Right atrium auricular region (tissue), 2 donors: Measurements from ENCODE around the gene DNAJB14. TPM values are rescaled to one million over a fixed set of nuclear protein-coding genes. Genes with fewer than 3 reads are reported as not detected.

Experiments used
- DNase-seq: peaks from one replicate; pipeline ENCODE4 v3.0.0-alpha.2; 2019; ENCODE audit warnings: low spot score
- H3K27ac ChIP-seq, 2 donors: fragments of 200-600 bp; sonication (generic); 1 replicate in 1 of 2; 2 replicates in 1 of 2; pipeline ENCODE4 v1.5.1; 2016 to 2019
- H3K27me3 ChIP-seq, 2 donors: fragments of 200-600 bp; sonication (generic); one replicate each; pipeline versions ENCODE4 v1.5.1 to v1.6.0; 2017 to 2019
- H3K36me3 ChIP-seq: fragments of 200-600 bp; sonication (generic); one replicate; pipeline ENCODE4 v1.5.1; 2016
- H3K4me1 ChIP-seq, 2 donors: fragments of 200-600 bp; sonication (generic); one replicate each; pipeline versions ENCODE4 v1.5.1 to v1.6.0; 2017 to 2019
- H3K4me3 ChIP-seq, 2 donors: fragments of 200-600 bp; sonication (generic); 1 replicate in 1 of 2; 2 replicates in 1 of 2; pipeline ENCODE4 v1.5.1; 2017 to 2019; ENCODE audit warnings: mild to moderate bottlenecking in 1 of 2, moderate library complexity in 1 of 2
- H3K9me3 ChIP-seq, 2 donors: fragments of 200-600 bp; sonication (generic); one replicate each; pipeline ENCODE4 v1.5.1; 2019
- total RNA-seq, 2 donors: library from RNA; depleted of rRNA; stranded (reverse); fragments of >200 nt; gene quantifications; one replicate each; pipeline ENCODE4 v1.1.0, GENCODE V29; 2016
- TF ChIP-seq, protein P1 (sequence below), 2 donors: fragments of 200-600 bp; sonication (generic); IDR thresholded peaks; one replicate each; pipeline ENCODE4 v1.5.1; 2019; ENCODE audit warnings: antibody characterized with exemption in 2 of 2

The DNAJB14 gene
- total RNA-seq, 2 donors from 2014 or later: 13.9 to 15.1 TPM

DNA sequence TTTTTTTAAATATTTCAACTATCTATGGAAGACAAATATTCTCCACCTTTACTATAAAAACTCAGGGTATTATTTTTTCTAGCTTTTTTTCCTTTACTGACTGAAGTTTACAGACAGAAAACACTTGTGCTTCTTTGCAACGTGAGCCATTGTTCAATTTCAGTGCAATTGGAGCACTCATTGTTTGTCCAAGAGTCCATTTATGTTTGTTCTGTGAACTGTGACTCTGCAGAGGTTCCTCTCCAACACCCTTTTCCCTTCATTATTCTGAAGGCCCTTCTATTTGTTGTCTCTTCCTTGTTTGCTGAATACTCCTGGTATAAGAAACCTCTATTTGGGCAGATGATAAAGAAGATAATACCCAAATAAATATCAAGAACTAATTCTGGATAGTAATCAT, 92.4 kb downstream of the DNAJB14 start:
- Histone ChIP-seq H3K4me1 (no peaks in the 10 kb centered on the region), H3K36me3 (no peaks in the 10 kb centered on the region), H3K9me3 (no peaks in the 10 kb centered on the region), H3K27me3 (no peaks in the 10 kb centered on the region), H3K27ac (no peak overlapping the region), H3K4me3 (no peak overlapping the region)
- TF ChIP-seq, protein P1, sequence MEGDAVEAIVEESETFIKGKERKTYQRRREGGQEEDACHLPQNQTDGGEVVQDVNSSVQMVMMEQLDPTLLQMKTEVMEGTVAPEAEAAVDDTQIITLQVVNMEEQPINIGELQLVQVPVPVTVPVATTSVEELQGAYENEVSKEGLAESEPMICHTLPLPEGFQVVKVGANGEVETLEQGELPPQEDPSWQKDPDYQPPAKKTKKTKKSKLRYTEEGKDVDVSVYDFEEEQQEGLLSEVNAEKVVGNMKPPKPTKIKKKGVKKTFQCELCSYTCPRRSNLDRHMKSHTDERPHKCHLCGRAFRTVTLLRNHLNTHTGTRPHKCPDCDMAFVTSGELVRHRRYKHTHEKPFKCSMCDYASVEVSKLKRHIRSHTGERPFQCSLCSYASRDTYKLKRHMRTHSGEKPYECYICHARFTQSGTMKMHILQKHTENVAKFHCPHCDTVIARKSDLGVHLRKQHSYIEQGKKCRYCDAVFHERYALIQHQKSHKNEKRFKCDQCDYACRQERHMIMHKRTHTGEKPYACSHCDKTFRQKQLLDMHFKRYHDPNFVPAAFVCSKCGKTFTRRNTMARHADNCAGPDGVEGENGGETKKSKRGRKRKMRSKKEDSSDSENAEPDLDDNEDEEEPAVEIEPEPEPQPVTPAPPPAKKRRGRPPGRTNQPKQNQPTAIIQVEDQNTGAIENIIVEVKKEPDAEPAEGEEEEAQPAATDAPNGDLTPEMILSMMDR (IDR thresholded peaks at IDR 0.05): no peak
- DNase-seq: no peak

DNA sequence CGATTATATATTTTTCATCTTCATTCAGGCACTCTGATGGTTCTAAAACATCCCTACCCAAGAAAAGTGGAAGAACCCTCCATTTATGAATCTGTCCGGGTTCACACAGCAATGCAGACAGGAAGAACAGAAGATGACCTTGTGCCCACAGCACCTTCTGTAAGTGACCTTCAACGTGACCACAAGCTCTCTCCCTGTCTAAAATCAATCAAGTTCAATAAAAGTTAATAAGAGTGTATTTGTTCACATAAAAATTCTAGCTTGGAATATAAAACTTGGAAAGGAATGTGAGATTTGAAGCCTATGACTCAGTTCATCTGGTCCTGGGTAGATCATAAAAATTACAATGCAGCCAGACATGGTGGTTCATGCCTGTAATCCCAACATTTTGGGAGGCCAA, 93.2 kb downstream of the DNAJB14 start:
- TF ChIP-seq, protein P1 (IDR thresholded peaks at IDR 0.05): no peak
- Histone ChIP-seq H3K27me3 (no peaks in the 10 kb centered on the region), H3K27ac (no peak overlapping the region), H3K4me3 (no peak overlapping the region), H3K36me3 (no peaks in the 10 kb centered on the region), H3K4me1 (no peaks in the 10 kb centered on the region), H3K9me3 (no peaks in the 10 kb centered on the region)
- DNase-seq: no peak

DNA sequence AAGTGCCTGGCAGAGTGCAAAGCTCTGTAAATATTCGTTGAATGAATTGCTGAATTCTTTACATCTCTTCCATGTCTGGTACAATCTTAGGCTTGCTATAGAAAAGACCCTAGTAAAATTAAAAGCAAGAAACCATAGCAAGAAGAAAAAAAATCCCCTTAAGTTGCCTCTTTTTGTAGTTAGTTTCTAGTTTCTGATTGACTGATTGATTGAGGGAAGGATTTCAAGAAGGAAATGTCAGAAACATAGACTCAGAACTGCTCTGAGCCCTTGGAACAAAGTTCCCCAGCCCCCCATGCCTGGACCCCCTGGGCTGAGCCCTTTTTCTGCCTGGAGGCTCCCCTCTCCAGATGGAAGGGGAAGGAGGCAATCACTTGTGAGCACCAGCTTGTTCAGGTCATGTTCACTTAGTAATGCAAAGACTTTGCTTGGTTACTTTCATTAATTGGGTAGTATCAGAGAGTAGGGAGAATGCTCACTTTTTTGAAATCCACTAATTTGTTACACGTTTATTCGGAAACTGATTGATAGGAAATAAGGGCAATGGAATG, 94.1 kb downstream of the DNAJB14 start:
- H3K4me1 ChIP-seq: no peaks in the 10 kb centered on the region
- no peak overlapping the region for H3K4me3 ChIP-seq
- TF ChIP-seq, protein P1 (IDR thresholded peaks at IDR 0.05): no peak
- no peaks in the 10 kb centered on the region for H3K36me3 ChIP-seq
- H3K27me3 ChIP-seq: no peaks in the 10 kb centered on the region
- H3K9me3 ChIP-seq: no peaks in the 10 kb centered on the region
- no peak for DNase-seq
- H3K27ac ChIP-seq: no peak overlapping the region

DNA sequence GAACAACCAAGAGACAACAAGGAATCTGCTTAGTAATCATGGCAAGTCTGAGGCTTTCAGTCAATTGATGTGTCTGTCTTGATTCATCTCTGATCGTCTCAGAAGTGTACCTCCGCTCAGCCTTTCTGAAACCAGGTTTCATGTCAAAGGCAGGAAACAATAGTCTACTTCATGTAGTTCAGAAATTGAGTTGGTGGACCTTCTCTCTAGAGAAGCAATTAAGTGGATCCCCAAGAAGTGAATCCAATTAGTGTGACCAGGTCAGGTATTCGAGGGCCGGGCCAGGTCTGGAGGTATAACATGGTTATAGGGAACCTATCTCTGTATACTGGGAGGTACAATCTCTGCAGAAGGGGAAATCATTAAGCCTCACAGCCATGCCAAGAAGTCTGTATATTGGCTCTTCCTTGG, 97.8 kb downstream of the DNAJB14 start:
- Histone ChIP-seq H3K27me3 (no peaks in the 10 kb centered on the region), H3K4me1 (peaks cover 0 to 5% of the 10 kb centered on the region in 2 donors), H3K27ac (no peak overlapping the region), H3K9me3 (no peaks in the 10 kb centered on the region), H3K4me3 (no peak overlapping the region), H3K36me3 (no peaks in the 10 kb centered on the region)
- no peak for DNase-seq
- TF ChIP-seq, protein P1 (IDR thresholded peaks at IDR 0.05): no peak

DNA sequence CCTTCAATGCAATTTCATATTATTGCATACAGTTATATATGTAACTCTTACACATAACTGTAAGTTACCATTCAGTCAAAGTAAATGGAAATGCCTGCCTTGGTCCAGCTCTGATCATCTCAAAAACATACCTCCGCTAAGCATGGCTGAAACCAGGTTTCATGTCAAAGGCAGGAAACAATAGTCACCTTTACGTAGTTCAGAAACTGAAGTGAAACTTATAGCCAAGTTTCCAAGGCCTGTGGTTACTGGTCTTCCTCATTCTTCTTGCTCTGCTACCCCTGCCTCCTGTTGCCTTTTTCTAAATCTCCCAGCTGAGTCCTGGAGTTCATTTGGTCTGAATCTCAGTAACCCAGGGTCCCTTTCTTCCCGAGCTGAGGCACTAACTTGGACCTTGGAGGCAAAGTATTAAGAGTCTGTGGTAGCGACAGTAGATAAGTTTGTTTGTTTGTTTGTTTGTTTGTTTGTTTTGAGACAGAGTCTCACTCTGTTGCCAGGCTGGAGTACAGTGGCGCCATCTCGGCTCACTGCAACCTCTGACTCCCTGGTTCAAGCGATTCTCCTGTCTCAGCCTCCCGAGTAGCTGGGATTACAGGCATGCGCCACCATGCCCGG, 98.9 kb downstream of the DNAJB14 start:
- no peak for DNase-seq
- H3K27ac ChIP-seq: no peak overlapping the region

More for the DNA sequence above, 98.9 kb downstream of the DNAJB14 start:
- H3K9me3 ChIP-seq: no peaks in the 10 kb centered on the region
- no peaks in the 10 kb centered on the region for H3K27me3 ChIP-seq
- H3K4me1 ChIP-seq: peaks cover 0 to 5% of the 10 kb centered on the region in 2 donors
- H3K4me3 ChIP-seq: no peak overlapping the region
- H3K36me3 ChIP-seq: no peaks in the 10 kb centered on the region
- TF ChIP-seq, protein P1 (IDR thresholded peaks at IDR 0.05): no peak
